HG03097 (cell line): ENCODE data around the gene COL15A1.
"Not testable (repeated sequence)": the region's sequence is repeated elsewhere in the genome, so short reads cannot be mapped to it uniquely, and the experiment has no call there.

ENCODE experiments used
- ATAC-seq: cut with Tn5 transposase; IDR thresholded peaks from one replicate; pipeline ENCODE4 v1.9.1; 2021; ENCODE audit not compliant: unreplicated experiment, low FRiP score

Gene COL15A1

DNA sequence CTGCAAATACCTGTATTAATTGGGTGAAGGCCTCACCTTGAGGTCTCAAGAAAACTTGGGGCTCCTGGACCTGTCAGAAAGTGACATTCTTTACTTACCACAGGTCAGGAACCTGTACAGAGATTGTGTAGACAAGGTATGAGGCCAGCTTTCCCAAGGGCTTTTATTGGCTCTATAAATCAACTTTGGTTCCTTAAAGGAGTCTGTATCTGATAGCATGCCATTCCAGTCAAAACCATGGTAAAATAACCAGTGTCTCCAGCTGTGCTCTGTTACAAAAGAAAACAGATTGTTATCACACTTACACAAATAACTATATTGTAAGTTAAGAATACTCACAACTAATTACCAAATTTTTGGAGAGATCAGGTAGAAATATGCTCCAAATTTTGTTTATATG is 64.5 kb downstream of the COL15A1 start:
- no peak for ATAC-seq

DNA sequence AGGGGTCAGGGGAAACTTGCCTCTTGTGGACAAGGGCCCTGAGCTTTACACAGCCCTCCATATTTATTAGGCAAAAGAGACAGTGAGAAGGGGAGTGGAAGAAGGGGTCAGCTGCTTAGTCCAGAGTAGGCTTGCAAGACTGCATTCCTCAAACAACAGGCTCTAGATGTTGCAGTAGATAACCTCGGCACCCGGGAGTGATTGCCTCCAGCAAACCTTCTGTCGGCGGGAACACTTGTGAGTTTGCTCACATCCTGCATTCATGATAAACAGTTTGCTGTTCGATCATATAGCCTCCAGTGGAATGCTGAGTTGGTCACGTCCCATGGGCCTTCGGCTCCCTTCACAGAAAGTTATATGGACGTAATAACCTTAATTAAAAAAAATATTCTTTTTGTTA is 66.7 kb downstream of the COL15A1 start:
- not testable (repeated sequence) for ATAC-seq

DNA sequence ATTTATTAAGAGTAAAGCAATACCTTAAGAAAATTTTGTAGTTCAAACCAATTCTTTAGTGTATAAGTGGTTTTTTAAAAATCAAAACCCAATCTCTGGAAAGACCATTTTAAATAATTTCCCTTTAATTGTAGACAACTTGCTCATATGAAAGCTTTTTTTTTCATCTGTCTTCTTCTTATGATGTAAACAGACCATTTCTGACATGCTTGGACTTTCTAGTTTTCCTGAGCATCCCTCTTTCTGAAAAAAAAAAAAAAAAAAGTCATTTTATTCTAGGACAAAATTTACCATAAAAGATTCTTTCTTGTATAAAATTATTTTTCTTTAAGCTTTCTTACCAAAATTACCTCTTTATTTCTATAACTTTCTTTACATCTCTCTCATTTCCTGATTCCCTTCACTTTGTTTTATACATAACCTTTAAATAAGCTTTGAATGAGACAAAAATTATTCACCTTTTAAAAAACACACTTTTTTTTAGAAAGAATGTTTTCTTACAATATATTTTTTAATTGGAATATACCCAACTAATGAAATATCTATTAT is 67.5 kb downstream of the COL15A1 start:
- ATAC-seq = no peak

DNA sequence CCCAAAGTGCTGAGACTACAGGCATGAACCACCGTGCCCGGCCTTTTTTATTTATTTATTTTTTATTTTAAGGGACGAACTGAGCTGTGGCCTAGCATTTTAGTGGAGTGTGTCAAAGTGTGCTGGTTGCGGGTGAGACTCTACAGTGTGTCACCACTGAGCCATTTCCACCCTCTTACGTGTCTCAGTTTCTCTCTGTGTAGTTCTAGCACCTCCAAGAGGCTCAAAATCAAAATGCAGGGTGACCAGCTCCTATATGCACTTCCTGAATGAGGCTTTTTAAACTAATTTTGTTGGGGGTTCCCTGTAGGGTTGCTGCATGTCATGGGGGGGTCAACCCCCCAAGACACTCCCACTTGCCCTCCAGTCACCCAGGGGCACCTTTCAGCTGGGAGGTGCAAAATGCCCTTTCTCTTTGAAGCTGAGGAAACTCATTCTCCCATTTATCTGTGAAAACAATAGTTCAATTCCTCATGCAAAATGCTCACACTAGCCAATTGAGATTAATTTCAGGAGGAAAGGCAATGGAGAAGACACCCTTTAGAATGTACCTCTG is 69.3 kb downstream of the COL15A1 start:
- ATAC-seq = no peak

DNA sequence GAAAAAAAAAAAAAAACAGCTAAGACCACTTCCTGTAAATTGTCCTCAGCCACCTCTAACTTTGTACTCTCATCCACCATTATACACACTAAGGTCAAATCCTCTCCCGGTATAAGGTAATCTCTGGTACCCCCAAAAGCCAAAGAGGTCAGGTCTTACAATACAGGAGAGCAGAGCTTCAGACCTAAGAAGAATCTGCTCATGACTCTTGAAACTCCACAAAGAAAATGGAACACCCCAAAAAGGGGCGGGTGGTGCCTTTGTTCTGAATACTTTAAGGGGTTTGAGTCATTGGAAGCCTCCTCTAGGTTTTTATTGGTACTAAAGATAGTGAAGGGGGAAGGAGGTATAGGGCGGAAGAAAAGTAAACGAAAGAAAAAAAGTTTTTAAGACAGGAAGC is 69.8 kb downstream of the COL15A1 start:
- ATAC-seq = no peak

DNA sequence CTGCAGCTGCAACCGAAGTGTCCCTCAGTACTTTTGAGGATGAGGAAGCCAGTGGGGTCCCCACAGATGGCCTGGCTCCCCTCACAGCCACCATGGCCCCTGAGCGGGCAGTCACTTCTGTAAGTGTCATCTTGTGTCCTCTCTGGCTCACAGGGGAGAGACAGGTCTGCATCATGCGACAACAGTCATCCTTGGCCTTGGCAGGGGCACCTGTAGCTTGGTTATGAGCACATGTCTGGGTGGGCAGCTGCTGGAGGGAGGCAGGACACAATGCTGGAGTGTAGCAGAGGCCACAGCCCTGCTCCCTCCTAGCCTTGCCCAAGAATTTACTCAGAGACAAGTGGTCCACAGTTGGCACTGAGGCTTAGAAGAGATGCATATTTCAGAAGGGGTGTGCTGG is 71.7 kb downstream of the COL15A1 start:
- ATAC-seq = no peak

DNA sequence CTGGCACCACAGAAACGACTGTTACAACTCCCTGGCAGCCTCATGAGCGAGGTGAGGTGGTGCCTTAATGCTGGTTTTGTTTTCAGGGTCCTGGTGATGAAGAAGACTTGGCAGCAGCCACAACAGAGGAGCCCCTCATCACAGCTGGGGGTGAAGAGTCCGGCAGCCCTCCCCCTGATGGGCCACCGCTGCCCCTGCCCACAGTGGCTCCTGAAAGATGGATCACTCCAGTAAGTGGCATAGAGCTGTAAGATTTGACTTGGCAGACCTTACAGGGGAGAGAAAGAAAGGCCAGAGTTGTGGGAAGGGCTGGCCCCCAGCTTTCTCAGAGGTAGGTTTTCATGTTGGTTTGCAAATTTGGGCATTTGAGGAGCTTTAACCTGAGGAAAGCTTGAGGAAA is 72.2 kb downstream of the COL15A1 start:
- ATAC-seq = no peak

DNA sequence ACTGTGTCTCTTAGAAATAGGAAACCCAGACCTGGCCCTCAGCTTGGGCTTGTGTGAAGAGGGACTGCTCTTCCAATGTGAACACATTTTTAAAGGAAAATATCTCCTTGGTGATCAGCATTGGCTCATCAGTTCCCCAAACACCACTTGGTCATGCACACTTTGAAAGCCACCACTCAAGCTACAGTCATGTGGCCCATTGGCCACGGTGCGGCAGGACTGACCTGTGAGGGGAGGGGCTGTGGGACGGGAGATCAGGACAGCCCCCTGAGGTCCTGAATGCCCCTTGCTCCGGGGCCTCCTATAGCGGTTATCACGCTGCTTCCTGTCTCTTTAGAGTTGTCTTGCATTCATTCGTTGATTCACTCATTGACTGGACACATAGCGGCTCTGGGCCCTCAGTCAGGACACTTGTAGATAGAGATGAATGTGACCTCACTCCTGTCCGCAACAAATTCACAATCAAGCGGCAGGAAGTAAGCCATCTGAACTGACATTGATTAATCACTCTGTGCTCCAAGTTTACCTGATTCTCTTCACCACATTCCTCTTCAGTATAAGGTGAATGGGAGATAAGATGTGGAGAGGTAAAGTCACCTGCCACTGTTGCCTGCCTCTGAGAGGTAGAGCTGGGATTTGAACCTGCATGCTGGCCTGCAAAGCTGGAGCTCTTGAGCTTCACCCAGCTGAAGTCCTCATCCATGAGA is 73.1 kb downstream of the COL15A1 start:
- no peak for ATAC-seq

DNA sequence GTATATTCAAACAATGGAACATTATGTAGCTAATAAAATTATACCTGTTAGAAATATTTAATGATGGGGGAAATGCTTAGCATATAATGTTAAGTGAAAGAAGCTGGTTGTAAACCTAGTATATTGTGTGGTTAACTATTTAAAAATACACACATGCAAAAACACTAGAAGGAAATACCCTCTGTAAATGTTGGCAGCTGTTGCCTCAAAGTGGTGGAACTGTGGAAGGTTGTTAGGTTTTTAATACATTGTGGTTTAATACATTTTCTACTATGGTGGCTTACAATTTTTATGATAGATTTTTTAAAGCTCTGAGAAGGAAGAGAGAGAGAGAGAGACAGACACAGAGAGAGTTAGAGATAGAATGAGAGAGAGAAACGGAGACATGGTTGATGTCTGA is 74.9 kb downstream of the COL15A1 start:
- ATAC-seq = no peak

DNA sequence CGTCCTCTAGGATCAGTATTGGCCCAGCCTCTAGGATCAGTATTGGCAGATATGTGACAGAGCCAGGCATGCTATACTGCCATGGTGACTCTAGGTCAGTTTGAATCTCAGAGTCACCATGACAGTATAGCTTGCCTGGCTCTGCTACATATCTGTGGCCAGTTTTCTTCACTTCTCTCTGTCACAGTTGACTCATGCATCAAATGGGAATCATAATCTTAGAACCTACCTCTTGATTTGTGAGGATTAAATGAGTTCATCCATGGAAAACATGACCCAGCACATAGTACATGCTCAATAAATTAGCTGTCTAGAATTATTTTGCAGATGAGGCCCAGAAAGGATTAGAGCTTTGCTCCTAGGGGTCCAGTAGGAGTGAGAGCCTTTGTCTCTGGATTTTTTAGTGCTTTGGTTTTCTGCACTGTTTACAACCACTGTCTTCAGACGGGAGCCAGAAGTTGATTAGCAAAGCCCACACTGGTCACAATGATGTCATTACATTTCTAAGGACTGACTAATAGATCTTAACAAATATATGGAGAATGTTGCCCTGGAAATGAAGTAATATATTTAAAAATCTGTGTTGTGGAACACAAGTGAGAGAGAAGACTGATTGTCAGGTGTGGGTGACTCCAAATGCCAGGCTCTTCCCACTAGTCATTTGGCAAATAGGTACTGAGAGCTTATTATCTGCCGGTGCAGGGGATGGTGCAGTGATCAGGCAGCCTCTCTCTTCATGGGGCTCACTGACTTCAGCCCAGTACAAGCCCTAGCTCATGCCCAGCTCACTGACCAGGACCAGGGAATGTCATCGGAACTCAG is 76.0 kb downstream of the COL15A1 start:
- ATAC-seq = no peak

DNA sequence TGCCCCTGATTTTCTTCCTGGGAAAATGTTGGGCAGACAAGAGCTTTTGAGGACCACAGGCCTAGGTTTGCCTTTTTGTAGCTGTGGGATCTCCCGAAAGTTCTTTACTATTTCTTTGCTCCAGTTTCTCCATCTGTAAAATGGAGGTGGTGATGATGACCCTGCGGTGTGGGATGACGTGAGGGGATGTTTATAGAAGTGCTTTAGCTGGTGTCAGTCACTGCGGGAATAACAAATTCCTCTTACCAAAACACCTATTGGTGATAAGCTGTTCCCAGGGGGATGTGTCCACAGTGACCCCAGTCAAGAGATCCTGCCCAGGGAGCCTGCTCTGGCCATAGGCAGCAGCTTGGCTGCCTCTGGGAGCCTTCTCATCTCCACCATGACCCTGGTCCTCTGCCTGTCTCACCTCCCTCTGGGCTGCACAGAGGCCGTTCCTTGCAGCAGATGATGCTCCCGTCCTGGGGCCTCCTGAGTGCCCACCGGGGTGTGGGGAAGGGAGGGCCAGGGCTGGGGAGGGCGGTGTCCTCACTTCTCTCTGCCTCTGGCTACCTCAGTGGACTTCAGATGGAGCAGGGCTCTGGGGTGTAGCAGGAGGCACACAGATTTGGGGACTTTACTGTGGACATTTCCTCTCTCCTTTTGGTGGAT is 77.2 kb downstream of the COL15A1 start:
- ATAC-seq = no peak

DNA sequence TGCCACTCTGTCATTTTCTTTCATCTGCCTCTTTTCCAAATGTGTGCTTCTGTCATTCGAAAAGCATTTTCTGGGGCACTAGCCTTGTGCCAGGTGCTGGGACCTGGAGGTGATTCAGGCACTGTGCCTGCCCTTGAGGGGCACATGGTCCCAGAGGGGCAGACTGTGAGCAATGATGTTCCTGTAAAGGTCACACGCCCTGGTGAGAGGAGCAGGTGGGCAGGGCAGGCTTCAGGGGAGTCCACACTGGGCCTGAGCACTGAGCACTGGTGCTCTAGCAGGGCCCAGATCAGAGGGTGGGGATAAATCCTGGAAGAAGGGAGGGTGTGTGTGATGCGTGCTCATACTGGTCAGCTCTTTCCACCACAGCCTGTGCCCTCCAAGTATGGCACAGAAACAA is 77.8 kb downstream of the COL15A1 start:
- ATAC-seq = no peak

DNA sequence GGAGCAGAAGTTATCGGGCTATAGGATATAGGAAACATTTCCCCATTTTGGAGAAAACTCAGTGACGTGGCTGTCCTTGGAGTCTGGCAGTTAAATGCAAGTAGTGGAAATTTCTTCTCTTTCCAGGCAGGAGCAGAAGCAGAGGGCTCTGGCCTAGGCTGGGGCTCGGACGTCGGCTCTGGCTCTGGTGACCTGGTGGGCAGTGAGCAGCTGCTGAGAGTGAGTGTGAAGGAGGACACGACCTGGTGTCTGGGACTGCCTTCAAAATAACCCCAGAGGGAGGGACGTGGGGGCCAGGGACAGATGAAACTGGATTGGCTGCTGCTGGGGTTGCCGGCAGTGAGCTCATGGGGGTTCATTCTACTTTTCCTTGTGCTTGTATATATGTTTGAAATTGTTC is 79.5 kb downstream of the COL15A1 start:
- no peak for ATAC-seq

DNA sequence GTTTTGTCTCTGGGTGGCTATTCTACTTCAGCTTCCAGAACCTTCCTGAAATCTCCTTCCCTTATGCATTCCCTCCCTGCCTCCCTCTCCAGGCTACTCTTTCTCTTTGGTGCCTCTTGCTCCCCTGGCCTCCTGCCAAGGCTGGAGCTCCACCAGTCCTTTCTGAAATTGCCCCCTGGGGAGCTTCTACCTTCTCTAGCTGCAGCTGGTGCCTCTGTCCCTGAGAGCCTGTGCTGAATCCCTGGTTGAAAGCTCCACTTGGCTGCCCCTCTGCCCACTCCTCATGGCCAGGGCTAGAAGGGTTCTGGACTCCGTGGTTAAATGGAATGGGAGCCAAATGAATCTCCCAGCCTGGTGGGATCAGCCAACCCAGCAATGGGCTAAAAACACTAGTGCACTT is 80.1 kb downstream of the COL15A1 start:
- no peak for ATAC-seq

DNA sequence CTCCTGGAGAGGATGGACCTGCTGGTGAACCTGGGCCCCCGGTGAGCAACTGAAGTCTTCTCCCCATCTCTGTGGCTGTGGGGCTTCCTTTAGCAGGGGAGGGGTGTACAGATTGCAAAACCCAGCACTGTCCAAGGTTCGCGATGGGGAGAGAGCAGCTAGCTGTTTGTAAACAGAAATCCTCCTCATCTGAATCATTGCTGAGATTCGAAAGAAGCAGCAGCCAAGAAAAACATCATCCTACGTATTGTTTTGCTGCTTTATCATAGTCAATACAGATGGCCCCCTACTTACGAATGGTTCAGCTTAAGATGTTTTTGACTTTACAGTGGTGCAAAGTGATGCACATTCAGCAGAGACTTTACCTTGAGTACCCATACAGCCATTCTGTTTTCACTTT is 81.3 kb downstream of the COL15A1 start:
- no peak for ATAC-seq

DNA sequence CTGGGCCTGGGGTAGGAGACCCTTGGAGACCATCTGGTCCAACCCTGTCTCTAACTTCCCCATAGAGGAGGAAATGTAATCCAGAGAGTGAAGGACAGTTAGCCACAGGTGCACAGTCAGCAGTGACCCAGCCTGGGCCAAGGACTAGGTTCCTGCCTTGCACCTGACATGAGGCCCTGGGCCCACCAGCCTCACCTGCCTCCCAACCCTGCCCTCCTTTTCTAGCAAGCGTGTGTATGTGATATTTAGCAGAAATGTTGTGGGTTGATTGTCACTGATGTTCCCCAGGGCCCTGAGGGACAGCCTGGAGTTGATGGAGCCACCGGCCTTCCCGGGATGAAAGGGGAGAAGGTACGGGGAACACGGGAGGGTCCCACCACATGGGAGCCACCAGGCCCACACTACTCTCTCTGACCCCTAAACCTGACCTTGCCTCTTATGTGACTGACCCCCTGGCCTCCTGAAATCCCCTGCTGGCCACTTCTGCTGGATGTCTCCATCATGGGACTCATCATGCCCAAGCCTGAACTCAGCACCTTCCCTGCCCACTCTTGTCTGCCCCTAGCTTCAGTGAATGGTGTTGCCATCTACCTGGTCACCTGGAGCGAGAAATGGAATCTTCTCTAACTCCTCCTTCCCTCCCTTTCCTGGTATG is 82.0 kb downstream of the COL15A1 start:
- ATAC-seq = no peak

DNA sequence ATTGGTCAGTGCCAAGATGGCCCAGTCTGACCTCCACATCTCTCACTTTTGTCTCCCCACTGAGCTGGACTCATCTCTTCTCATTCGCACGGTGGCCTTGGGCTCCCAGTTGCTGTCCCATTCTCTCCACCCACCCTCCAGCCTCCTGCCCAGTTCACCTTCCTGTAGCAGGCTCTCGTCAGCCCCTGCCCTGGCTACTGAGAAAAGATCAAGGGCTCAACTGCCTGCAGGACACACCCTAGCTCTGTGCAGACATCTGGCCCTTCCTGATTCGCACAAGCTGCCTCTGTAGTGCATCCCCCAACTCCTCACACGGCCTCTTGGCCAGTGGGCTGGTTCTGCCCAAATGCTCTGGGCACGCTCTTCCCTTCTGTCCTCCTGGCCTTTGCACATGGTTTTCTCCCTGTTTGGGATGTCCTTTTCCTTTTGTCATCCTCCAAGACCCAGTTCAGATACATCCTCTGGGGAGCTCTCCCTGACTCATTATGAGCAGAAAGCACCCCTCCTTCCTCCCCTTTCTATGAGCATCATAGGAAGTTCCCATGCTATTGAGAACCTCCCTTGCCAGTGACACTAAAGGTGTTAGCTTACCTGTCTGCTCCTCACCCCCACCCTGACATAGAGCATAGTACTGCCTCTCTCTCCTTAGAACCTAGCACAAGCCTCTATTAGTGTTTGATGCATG is 82.7 kb downstream of the COL15A1 start:
- no peak for ATAC-seq

DNA sequence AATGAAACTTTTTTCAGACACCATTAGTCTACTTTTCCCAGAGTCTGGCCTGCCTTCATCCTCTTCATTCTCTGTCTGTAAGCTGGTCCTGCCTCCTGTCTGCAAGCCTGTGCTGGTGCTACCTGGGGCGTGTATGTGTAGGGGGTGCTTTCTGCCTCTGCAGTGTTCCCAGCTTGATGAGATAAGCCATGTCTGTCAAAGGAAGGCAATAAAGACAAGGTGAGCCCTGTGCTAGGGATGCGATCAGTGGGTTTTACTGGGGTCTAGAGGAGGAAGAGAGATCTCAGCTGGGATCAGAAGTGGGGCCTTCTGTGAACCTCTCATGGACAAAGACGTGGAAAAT is 83.2 kb downstream of the COL15A1 start:
- ATAC-seq = no peak

DNA sequence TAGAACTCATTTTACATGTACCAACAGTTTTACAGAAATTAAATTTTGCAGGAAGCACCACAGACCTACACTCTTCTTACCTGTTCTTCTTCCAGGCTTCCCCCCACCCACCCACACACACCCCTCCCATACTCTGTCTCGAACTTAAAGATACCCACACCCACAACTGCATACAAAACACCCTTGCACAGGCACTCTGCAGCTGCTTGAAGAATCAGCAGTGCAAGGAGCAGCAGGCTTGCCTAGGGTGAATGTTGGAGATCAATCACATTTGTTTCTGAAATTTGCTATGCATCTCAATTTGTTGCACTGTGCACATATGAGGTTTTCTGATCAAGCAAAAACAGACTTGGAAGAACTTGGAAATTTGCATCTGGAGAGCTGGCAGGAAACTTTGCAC is 83.7 kb downstream of the COL15A1 start:
- ATAC-seq = no peak

DNA sequence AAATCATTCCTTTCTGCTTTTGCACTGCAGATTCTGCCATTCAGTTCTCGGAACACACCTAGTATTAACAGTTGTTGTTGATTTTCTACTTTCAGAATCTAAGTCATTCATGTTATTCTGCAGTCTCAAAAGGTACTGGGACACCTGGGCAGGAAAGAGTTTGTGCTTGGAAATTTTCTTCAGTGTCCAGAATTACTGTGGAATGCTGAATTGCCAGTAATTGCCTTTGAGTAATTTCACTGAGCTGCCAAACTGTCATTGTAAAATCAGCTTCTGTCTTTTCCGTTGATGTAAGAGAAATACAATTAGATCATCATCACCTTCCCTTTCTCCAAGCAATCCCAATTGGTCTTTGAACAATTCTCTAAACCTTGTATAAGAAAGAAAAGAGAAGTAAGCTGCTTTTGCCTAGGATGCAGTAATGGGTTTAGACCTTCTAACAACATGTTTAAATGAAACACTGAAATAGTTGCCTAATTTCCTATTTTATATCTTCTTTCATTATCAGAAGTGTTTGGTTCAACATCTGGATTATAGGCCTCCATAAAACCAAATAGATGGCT is 85.5 kb downstream of the COL15A1 start:
- no peak for ATAC-seq
